GM19467 (cell line): Measurements from ENCODE around the gene SPIB.
"Not testable (repeated sequence)": the region's sequence is repeated elsewhere in the genome, so short reads cannot be mapped to it uniquely, and the experiment has no call there.

Source experiments
- ATAC-seq: cut with Tn5 transposase; IDR thresholded peaks from one replicate; pipeline ENCODE4 v1.9.1; 2021; ENCODE audit warnings: mild to moderate bottlenecking, moderate library complexity; ENCODE audit not compliant: unreplicated experiment

SPIB gene

DNA sequence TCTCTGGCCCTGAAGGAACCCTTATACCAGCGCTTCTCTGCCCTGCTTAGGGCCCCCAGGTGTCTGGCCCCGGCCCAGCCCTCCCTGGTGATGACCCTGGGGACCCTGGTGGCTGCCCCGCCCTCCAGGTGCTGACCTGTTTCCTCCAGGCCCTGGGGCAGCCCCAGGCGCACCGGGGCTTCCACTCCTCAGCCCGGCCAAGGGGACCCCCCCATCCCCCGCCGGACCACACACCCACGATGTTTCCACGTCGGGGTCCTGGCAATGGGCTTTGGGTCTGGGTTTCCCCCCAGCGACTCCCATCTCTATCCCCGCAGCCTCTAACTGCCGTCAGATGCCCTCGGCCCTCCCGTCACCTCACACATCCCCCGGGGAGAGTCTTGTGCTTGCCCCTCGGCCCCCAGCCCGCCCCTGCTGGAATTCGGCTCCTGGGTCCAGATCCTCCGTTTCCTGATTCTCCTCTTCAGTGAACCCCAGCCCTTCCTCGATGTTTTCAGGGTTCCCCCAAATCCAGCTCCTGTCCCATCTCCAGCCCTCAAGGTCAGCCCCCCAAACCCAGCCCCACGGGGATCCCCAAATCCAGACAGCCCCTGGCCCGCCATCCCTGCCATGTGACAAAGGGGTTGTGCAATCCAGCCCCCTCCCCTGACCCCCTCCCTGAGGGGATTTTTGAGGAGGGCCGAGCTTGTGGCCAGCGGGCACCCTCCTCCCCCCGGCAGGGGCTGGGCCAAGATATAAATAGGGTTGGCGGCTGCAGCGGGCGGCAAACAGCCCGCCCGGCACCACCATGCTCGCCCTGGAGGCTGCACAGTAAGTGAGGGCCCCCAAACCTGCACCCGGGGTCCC, at the start of gene SPIB:
Gene SPIB (plus strand): TSS at position 763 of the 846 bp plus-strand sequence. CDS start 25 bp downstream, at position 788.
- no peak for ATAC-seq

DNA sequence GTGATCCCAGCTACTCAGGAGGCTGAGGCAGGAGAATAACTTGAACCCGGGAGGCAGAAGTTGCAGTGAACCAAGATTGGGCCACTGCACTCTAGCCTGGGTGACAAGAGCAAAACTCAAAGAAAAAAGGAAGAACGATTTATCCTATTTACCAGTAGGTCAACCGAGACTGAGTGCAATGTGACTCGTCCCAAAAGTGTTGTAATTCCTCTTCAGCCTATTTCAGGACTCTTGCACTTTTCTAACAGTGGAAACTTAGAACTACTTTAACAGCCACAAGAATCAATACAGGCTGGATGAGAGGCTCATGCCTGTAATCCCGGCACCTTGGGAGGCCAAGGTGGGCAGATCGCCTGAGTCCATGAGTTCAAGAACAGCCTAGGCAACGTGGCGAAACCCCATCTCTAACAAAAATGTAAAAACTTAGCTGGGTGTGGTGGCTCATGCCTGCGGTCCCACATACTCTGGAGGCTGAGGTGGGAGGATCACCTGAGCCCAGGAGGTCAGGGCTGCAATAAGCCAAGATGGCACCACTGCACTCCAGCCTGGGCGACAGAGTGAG, 46.7 kb upstream of the SPIB start:
- ATAC-seq = no peak

DNA sequence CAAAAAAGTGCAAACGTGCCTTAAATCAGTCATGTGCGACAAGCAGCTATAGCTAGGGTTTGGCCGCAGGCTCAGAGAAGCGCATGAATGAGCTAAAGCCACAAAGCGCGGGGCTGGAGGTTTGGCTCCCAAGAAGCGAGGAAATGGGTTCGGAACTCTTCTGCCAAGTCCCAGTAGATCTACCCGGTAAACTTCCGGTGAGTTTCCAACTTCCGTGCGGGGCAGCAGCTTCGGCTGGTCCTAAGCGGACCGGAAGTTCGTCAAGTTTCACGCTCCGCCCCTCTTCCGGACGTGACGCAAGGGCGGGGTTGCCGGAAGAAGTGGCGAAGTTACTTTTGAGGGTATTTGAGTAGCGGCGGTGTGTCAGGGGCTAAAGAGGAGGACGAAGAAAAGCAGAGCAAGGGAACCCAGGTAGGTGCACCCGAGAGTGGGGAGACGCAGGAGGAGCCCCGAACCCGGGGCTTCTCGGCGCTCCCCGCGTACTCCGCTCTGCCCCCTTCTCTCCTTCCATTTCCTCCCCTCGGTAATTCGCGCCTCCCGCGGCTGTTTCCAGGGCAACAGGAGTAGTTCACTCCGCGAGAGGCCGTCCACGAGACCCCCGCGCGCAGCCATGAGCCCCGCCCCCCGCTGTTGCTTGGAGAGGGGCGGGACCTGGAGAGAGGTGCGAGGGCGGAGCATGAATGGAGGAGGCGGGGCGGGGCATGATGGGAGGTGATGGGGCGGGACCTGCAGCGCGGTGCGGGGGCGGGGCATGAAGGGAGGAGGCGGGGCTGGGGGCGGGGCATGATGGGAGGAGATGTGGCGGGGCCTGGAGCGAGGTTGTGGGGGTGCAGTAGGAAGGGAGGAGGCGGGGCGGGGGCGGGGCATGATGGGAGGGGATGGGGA, 42.3 kb upstream of the SPIB start, which contains the start of gene NR1H2:
Gene NR1H2 (plus strand): TSS at position 292 of the 885 bp plus-strand sequence. CDS start 1,149 bp downstream, outside the sequence.
- peak; percentile 75 for ATAC-seq

DNA sequence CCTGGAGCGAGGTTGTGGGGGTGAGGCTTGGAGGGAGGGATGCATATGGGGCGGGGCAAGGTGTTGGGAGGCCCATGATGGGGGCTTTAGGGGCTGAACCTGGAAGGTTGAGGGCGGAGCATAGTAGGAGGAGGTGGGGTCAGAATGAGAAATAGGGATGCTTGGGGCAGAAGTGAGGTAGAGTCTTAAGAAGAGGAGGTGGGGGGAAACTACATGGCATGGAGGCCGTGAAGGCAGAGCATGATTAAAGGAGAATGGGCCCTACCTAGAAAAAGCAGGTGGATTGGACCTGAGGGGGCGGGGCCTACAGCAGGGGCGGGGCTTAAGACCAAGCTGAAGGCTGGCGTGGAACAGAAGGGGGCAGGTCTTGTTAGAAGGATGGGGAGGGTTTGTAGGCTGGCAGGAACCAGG, 41.7 kb upstream of the SPIB start:
- ATAC-seq = no peak

DNA sequence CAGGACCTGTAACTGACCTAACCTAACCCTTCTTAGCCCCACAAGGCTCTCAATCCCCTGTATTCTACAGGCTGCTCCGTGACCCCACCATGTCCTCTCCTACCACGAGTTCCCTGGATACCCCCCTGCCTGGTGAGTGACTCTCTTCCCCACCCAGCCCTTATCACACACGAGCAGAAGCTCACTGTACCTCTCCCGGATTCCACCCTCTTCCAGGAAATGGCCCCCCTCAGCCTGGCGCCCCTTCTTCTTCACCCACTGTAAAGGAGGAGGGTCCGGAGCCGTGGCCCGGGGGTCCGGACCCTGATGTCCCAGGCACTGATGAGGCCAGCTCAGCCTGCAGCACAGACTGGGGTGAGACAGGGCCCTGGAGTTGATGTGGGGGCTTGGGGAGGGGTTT, 41.2 kb upstream of the SPIB start:
- no peak for ATAC-seq

DNA sequence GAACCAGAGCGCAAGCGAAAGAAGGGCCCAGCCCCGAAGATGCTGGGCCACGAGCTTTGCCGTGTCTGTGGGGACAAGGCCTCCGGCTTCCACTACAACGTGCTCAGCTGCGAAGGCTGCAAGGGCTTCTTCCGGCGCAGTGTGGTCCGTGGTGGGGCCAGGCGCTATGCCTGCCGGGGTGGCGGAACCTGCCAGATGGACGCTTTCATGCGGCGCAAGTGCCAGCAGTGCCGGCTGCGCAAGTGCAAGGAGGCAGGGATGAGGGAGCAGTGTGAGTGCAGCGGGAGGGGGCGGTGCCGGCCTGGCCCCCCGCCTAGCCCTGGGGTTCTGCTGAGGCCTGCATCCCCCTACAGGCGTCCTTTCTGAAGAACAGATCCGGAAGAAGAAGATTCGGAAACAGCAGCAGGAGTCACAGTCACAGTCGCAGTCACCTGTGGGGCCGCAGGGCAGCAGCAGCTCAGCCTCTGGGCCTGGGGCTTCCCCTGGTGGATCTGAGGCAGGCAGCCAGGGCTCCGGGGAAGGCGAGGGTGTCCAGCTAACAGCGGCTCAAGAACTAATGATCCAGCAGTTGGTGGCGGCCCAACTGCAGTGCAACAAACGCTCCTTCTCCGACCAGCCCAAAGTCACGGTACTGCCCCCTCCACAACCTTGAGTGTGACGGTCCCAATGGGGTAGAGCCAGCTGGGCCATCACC, 40.4 kb upstream of the SPIB start:
- ATAC-seq = no peak

DNA sequence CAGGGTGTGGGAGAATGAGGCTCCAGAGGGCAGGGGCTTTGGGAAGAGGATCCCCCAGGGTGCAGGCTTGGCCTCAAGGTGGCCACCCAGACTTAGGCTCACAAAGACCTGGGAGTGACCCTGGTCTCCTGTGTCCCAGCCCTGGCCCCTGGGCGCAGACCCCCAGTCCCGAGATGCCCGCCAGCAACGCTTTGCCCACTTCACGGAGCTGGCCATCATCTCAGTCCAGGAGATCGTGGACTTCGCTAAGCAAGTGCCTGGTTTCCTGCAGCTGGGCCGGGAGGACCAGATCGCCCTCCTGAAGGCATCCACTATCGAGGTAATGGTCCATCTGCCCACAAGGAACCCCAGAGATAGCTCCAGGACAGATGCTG, 39.9 kb upstream of the SPIB start:
- ATAC-seq = no peak

DNA sequence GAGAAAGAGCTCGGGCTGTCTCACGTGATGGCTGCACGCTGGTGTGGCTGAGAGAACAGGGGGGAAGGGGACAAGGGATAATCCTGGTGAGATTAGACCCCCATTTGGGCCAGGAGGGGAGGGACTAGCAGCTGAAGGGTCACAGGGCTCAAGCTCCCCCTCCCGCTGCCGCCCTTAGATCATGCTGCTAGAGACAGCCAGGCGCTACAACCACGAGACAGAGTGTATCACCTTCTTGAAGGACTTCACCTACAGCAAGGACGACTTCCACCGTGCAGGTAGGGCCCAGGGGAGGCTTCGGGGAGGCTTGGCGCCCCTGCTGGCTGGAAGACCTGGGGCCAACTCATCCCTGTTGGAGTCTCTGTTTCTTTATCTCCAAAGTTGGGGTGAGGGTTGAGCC, 39.1 kb upstream of the SPIB start:
- ATAC-seq = no peak

DNA sequence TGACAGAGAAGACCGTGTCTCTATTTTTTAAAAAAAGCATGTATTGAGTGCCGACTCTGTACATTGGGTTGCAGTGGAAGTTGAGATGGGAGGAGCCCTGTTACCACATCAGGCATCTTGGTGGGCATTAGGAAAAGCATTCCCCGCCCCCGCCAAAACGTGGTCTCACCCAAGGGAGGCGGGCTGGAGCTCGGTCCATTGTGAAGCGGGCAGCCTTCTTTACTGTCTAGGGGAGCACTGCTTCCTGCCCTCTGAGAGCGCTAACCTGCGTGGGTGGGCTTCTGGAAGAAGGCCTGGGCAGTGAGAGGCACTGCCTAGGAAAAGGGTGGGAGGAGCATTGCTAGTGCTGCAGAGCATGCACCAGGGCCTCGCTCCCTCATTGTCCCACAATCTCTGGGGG, 38.6 kb upstream of the SPIB start:
- ATAC-seq = no peak

DNA sequence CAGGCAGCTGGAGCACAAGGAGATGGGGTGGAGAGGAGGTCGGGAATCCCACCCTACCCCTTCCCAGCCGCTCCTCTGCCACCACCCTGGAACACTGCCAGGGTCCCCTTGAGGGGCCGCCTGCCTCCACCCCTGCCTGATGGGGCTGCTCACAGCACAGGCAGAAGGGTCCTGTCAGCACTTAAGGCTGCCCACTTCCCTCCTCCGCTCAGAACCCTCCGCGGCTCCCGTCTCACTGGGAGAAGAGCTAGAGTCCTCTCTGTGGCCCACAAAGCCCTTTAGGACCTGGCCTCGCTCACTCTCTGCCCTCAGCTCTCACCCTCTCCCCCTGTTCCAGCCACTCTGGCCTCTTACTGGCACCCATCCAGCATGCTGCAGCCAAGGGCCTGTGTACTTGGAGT, 38.0 kb upstream of the SPIB start:
- ATAC-seq = no peak

DNA sequence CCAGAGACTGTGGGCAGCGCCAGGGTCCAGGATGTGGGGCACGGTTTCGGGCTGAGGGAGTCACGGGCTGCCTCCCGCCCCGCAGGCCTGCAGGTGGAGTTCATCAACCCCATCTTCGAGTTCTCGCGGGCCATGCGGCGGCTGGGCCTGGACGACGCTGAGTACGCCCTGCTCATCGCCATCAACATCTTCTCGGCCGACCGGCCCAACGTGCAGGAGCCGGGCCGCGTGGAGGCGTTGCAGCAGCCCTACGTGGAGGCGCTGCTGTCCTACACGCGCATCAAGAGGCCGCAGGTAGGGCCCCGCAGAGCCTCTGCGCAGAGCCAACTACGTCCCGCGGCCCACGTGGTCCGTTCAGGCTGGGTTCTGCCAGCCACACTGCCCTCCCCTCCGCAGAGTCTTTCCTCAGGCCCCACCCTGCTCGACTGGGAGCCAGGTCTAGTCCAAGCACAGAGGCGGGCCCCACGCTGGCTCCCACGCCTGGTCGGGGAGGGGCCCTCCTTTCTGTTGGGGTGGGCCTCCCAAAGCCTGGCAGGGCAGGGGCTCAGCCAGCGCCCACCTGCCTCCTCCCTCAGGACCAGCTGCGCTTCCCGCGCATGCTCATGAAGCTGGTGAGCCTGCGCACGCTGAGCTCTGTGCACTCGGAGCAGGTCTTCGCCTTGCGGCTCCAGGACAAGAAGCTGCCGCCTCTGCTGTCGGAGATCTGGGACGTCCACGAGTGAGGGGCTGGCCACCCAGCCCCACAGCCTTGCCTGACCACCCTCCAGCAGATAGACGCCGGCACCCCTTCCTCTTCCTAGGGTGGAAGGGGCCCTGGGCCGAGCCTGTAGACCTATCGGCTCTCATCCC, 36.6 kb upstream of the SPIB start:
- ATAC-seq = no peak

DNA sequence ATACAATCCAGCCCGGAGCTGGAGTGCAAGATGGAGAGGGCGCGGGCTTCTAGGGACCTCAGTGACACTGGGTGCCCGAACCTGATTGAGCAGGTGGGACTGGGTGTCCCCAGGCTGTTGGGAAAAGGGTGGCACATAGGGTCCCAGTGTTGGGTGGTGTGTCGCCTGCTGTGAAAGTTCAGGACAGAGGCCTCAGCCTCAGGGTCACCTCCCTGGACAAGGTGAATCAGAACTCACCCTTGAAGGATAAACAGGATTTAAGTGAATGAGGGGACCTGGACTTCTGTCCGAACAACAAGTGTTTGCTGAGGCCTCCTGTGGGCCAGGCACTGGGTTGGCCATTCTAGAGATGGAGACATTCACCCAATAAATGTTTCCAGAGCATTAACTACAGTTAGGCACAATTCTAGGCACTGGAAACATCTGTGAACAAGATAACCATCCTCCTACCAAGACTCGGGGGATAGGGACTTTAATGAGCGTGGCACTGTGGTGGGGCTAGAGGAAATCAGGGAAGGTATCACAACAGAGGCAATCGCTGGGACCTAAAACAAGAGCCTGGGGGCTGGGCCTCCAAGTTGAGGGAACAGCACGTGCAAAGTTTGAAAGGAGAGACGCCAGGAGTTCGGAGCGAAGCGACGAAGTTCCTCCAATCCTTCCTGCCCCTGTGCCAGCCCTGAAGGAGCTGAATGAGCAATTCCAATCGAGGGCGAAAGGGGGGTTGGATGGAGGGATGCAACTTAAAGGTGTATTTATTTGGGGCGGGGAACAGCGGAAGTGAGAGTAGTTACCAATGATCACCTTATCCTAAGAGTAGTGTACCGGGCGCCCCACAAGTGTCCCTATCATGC, 35.5 kb upstream of the SPIB start:
- ATAC-seq = peak; percentile 1

DNA sequence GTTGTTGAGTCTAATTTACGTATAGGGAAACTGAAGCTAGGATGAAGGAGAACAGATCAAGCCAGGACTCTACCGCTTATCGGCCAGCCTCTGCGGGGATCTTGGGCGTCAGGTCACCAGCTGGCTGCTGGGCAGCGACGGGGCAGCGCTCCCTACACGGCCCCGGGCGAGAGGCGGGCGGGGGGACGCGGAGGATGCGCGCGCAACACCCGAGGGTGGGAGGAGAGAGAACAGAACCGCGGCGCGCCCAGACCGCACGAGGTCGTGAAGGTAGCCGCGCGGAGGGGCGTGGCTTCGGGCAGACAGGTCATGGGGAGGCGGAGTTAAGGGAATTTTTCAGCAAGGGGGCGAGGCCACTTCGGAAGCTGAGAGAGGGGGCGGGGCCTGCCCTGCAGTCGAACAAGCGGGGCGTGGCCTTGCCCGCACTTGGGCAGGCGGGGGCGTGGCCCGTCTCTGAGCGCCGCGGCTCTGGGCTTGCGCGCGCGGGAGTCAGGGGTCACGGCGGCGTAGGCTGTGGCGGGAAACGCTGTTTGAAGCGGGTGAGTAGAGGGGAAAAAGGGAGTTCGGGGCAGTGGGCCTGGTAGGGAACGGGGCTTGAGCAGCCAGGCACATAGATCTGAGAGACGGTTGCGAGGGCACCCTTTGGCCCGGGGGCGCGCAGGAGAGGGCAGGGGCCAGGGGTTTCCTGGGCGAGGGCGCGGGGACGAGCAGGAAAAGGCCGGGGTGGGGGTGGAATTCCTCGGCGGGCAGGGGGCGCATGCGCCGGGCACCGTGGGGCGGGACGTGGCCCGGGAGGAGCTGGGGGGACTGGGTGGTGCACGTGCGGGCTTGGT, 34.7 kb upstream of the SPIB start, which contains the start of gene POLD1:
Gene POLD1 (plus strand): TSS at position 496 of the 833 bp plus-strand sequence. CDS start 14,505 bp downstream, outside the sequence.
- ATAC-seq = peak; percentile 79

DNA sequence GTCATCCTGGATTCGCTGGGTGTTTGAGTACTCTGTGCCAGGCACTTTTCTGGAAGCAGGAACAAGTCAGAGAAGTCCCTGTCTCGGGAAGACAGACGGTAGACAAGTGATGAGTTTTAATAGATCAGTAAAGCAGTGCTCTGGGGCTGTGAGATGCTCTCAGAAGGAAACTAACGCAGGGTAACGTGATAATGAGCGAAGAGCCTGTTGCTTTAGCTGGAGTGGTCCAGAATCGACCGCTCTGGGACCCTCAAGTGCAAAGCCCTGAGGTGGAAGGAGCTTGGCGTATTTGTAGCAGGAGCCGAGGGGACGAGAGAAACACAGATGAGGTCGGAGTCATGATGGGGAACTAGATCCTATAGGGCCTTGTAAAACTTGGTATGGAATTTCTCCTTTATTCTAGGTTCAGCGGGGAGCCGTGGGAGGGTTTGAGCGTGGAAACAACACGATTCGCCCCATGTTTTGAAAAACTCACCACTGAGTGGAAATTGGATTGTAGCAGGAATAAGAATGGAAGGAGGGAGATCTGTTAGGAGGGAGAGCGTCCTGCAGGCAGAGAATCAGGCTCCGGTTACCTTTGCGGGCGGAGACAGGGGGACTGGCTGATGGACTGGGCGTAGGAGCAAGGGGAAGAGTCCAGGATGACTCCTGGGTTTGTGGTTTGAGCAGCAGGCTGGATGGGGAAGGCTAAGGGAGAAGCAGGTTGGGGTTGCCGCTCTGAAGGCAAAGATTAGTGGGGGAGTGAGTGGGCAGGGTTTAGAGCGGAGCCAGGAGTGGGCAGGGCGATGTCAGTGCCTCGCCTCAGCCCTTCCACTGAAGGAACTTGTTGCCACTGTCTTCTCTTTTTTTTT, 33.8 kb upstream of the SPIB start:
- no peak for ATAC-seq

DNA sequence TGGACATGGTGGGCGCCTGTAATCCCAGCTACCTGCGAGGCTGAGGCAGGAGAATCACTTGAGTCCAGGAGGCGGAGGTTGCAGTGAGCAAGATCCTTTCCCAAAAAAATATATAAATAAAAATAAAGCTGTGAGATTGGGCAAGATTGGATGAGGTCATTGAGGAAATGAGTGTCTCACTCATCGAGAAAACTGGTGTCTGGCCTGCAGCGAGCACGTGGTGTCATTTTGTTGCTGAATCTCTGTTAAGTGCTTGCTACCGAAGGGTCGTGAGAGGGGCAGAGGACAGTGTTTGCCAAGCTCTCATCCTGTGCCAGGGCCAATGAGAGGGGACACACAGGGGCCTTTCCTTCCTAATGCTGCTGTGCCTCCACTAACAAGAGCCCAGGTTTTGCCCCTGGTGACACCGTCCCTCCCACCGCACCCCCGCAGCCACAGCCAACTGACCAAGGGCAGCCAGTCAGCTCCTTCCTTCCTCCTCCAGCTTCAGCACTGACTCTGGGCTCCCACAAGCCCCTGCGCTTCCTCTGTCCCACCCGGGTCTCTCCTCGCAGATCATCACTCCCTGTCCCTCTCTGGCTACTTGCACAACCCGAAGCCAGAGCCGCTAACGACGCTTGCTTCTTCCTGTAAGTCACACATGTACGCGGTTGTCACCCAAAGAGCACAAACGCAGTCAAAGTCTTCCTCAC, 31.4 kb upstream of the SPIB start:
- ATAC-seq = no peak

DNA sequence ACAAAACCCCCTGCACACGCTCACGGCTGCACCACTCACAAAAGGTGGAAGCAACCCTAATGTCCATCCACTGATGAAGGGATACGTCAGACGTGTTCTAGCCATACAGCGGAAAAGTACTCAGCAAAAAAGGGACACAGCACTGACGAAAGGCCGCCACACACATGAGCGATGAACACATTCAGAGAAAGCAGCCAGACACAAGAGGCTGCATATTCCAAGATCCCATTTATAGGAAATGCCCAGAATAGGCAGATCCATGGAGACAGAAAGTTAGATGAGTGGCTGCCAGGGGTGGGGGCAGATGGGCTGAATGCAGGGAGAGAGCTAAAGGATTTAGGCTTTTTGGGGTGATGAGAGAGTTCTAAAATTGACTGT, 30.9 kb upstream of the SPIB start:
- no peak for ATAC-seq

DNA sequence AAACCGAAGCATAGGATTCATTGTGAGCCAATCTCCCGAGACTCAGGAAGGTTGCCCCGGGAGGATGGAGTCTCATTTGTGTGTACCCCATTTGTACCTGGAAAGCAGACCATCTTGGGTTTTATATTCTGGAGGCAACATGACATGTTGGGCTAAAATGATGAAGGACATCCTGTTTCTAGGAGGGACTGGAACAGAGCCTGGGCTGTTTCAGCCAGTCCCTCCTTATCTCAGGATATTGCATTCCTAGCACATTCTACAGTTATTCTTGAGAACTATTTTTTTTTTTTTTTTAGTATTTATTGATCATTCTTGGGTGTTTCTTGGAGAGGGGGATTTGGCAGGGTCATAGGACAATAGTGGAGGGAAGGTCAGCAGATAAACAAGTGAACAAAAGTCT, 28.4 kb upstream of the SPIB start:
- ATAC-seq = not testable (repeated sequence)
